ENCODE measurements around the gene FGL2.
"Not testable (repeated sequence)": the region's sequence is repeated elsewhere in the genome, so short reads cannot be mapped to it uniquely, and the experiment has no call there.

The FGL2 gene

DNA sequence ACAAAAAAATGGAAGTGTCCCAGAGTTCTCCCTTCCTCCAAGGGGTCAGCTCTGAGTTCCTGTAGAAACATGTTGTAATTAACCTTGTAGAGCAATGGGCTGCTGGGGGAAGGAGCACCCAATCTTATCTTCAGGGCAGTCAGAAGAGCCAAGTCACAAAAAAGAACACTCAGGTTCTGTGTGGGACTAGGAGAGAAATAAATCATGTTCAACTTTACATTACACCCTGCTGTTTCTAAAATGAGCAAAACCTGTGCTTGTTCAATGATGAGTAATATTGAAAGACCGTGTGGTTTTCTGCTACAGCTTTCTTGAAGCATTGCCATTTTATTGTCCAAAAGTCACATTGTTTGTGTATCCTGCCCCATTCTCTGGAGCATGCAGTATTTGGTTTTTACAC is 42.6 kb downstream of the FGL2 start:
- not testable (repeated sequence) for DNase-seq (ENCODE audit: low read depth in 3 of 3)

DNA sequence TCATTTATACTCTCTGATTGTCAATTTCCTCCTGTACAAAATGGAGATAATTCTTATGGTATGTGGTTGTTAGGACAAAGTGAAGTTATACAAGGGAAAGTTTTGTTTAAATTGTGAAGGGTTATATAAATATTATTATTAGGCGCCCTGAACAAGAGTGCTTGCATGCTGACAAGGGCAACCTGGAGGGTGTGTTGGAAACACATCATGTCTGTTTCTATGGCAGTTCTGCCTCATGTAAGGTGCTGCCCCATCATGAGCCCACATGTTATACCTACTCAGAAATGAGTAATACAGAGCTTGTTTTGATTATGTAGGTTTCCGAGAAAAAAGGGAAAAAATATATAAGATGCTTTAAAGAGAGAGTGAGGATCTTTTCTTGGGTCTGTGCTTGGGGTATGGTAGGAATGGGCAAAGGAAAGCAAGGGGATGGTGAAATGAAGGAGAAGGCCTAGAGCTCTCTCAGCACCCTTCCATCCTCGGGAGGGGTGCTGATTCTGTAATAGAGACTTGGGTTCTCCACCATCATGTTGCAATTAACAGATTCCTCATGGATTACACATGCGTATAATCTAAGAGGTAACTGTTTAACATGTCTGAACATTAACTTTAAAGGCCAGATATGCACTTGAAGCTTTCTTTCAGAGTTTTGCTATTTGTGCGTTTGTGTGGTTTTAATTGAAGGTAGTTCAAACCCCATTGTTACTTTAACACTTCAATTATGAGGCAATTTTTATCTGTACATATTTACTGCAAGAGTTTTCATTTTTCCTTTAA is 43.8 kb downstream of the FGL2 start:
- DNase-seq (ENCODE audit: low read depth in 3 of 3), result peak in 1 of 3 donors; percentile 3

DNA sequence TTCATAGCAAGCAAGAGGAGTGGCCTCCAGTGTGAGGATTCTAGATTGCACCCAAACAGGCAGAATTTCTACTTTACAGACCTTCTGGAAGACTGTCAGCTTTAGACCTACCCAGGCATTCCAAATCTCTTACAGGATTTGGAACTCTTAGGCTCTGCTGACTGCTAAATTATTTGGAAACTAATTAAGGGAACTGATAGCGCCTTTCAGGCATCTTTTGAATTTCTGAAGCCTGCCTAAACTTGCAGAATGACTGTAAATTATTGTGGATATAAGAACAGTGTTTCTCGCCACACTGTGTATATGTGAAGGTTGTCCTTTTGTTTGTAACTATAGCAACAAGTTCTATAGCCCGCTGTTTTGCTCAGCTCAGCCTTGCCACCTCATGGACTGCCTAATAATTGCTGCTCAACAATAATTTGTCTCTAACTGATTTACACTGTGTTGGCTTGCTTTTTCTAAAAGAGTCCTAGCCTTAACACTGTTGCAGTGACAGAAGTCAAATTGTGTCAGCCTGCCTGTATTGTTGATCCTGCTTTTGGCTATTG is 44.6 kb downstream of the FGL2 start:
- not testable (repeated sequence) for DNase-seq (ENCODE audit: low read depth in 3 of 3)

DNA sequence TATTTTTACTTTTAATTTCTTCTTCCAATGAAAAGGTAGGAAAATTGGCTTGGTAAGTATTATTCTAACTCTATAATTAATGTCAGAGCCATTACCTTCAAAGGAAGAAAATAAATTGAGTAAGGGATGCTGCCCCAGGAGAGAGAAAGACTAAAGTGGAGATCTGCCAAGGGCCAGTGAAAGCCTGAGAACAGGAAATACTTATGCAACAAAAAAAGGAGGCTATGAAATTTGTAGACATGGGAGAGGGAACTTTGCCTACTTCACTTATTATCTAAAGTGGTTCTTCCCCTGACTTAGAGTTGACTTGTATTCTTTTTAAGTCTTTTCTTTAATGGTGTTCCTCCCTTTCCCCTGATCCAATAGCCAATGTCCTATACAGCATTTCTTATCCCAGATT is 47.4 kb downstream of the FGL2 start:
- DNase-seq (ENCODE audit: low read depth in 3 of 3), result not testable (repeated sequence)
